BJ (cell line): ENCODE measurements around the gene GLYATL3. TPM values are rescaled to one million over a fixed set of nuclear protein-coding genes. Genes with fewer than 3 reads are reported as not detected.

ENCODE experiments used
- CTCF ChIA-PET: fragments of 350-600 bp; formaldehyde crosslinking; extraction: SDS; loops from one replicate; lab custom pipeline; 2021; ENCODE audit warnings: antibody characterized with exemption, inconsistent platforms; lab: Yijun Ruan, JAX
- POLR2A ChIA-PET: fragments of 300-600 bp; sonication (Branson Sonifier 250); formaldehyde crosslinking; extraction: SDS; loops from one replicate; lab custom pipeline; 2021; ENCODE audit warnings: antibody characterized with exemption; lab: Charles Lee
- DNase-seq: peaks from one replicate; pipeline ENCODE4 v3.0.0-alpha.2; 2011; ENCODE audit warnings: low read depth
- H3K27me3 ChIP-seq: 2 replicates; pipeline ENCODE4 v1.6.0; 2011; ENCODE audit warnings: low read length; ENCODE audit not compliant: control insufficient read depth, insufficient read depth
- H3K36me3 ChIP-seq: 2 replicates; pipeline ENCODE4 v1.5.1; 2011; ENCODE audit warnings: low read length; ENCODE audit not compliant: control insufficient read depth, insufficient read depth
- H3K4me3 ChIP-seq: 2 replicates; pipeline ENCODE4 v1.5.1; 2011; ENCODE audit warnings: low read depth, mild to moderate bottlenecking, control low read depth, low read length
- polyA minus RNA-seq: library from RNA; depleted of rRNA, polyadenylated mRNA; stranded (reverse); fragments of >200 nt; gene quantifications from 2 replicates; pipeline ENCODE4 v1.2.3, GENCODE V29; 2011; rRNA and poly(A)+ RNA removed
- polyA plus RNA-seq: library from polyadenylated mRNA; depleted of rRNA; stranded (reverse); fragments of >200 nt; gene quantifications from 2 replicates; pipeline ENCODE4 v1.2.3, GENCODE V29; 2011; rRNA removed
- TF ChIP-seq, protein P1 (sequence below): IDR thresholded peaks from 2 replicates; pipeline ENCODE4 v1.5.1; 2011; ENCODE audit warnings: low read depth, mild to moderate bottlenecking, control low read depth, inconsistent platforms, low read length, moderate library complexity; ENCODE audit not compliant: insufficient read depth

The GLYATL3 gene
- polyA plus RNA-seq (not detected in 2 replicates), polyA minus RNA-seq (not detected in 2 replicates)

DNA sequence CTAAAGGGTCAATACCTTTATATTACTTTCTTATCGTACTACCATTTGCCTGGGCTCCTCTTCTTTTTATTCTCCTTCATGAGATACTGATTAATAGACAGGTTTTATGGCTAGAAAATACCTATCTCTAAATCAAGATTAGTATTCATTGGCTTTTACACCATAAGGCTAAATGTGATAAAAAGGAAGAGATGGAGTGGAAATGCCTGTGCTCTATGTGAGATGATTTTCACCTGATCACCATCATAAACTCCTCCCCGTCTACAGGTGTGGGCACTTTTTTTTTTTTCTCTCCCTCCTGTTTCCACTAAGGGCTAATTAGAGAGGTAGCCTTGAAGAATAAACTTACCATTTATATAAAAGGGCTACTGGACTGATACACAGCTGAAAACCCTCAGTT lies at the start of gene GLYATL3:
Gene GLYATL3 (plus strand): TSS at position 301 of the 400 bp plus-strand sequence. CDS start 12,068 bp downstream, outside the sequence.
- no peaks in the 10 kb centered on the region for H3K27me3 ChIP-seq
- H3K4me3 ChIP-seq: no peak within 1 kb of the TSS
- no peaks in the 10 kb centered on the region for H3K36me3 ChIP-seq
- ChIA-PET CTCF (no interaction called here), POLR2A (no interaction called here)
- TF ChIP-seq, protein P1, sequence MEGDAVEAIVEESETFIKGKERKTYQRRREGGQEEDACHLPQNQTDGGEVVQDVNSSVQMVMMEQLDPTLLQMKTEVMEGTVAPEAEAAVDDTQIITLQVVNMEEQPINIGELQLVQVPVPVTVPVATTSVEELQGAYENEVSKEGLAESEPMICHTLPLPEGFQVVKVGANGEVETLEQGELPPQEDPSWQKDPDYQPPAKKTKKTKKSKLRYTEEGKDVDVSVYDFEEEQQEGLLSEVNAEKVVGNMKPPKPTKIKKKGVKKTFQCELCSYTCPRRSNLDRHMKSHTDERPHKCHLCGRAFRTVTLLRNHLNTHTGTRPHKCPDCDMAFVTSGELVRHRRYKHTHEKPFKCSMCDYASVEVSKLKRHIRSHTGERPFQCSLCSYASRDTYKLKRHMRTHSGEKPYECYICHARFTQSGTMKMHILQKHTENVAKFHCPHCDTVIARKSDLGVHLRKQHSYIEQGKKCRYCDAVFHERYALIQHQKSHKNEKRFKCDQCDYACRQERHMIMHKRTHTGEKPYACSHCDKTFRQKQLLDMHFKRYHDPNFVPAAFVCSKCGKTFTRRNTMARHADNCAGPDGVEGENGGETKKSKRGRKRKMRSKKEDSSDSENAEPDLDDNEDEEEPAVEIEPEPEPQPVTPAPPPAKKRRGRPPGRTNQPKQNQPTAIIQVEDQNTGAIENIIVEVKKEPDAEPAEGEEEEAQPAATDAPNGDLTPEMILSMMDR: no peak
- DNase-seq: no peak

DNA sequence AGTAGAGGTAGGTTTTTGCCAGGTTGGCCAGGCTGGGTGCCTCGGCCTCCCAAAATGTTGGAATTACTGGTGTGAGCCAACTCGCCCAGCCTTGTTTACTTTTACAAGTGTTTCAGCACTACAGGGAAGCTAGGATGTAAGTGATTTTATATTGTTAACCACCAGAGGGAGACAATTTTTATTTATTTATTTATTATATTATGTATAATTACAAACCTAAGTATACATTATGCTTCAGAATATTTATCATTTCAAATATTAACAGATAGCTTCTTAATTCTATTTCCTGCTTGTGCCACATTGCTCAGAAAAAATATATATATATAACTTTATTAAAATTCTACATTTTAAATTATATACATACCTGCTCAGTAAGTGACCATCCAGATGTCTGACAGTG lies 46.5 kb upstream of the GLYATL3 start:
- H3K27me3 ChIP-seq: no peaks in the 10 kb centered on the region
- no peak overlapping the region for H3K4me3 ChIP-seq
- ChIA-PET CTCF (no interaction called here), POLR2A (no interaction called here)
- H3K36me3 ChIP-seq: peaks cover 1% of the 10 kb centered on the region; the same call in 1 of the 2 replicates
- TF ChIP-seq, protein P1: peak; percentile 28; the same call in 1 of the 2 replicates
- DNase-seq: no peak

DNA sequence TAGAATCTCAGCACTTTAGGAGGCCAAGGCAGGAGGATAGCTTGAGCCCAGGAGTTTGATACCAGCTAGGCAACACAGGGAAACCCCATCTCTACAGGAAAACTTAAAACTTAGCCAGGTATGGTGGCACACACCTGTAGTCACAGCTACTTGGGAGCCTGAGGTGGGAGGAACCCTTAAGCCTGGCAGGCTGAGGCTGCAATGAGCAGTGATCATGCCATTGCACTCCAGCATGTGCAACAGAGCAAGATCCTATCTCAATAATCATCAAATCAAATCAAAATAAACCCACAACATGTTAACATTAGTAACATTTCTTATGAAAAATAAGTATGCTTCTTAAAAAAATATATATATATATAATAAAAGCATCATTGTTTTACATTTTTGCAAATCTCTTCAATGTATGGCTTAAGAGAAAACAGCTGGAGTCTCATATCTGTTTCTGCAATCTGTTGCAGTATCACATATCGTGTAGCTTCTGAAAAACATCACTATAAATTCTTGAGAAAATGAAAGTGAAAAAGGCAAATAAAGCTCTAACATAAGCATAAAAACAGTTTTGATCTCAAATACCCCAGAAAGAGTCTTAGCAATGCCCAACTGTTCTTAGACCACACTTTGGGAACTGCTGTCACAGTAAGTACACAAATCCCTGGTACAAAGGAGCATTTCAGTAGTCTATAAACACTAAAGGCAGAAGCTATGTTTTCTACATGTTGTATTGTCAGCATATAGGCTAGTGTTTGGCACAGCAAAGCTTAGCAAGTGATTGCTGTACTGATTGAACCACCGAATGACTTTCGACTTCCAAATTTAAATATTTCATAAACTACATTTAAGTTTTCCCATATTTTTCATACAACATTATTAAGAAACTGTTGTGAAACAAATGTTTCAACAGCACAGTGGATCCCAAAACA lies 44.7 kb upstream of the GLYATL3 start:
- TF ChIP-seq, protein P1: no peak
- CTCF ChIA-PET: no interaction called here
- POLR2A ChIA-PET: no interaction called here

DNA sequence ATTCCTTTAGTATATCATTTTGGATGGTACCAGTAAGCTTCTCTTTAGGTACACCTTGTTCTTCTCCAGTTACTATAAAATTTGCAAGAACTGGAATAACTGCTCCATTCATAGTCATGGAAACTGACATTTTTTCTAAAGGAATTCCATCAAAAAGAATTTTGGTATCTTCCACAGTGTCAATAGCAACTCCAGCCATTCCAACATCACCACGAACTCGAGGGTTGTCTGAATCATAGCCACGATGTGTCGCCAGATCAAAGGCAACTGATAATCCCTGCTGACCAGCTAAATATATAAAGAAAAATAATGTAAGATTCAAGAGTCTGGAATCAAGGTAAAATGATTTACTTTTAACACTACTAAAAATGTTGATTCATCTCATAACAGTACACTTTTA lies 42.0 kb upstream of the GLYATL3 start:
- Histone ChIP-seq H3K27me3 (no peaks in the 10 kb centered on the region), H3K36me3 (peaks cover 1% of the 10 kb centered on the region; the same call in 1 of the 2 replicates), H3K4me3 (no peak overlapping the region)
- ChIA-PET CTCF (interaction anchor here (0.6 kb wide), 1 partner anchor 11 kb away, joined by 3 read pairs; no protein-coding TSS in a partner anchor), POLR2A (no interaction called here)
- no peak for DNase-seq
- TF ChIP-seq, protein P1: no peak

More for the DNA sequence above, 44.7 kb upstream of the GLYATL3 start:
- no peak for DNase-seq
- no peaks in the 10 kb centered on the region for H3K27me3 ChIP-seq
- H3K36me3 ChIP-seq: peaks cover 1% of the 10 kb centered on the region; the same call in 1 of the 2 replicates
- no peak overlapping the region for H3K4me3 ChIP-seq

DNA sequence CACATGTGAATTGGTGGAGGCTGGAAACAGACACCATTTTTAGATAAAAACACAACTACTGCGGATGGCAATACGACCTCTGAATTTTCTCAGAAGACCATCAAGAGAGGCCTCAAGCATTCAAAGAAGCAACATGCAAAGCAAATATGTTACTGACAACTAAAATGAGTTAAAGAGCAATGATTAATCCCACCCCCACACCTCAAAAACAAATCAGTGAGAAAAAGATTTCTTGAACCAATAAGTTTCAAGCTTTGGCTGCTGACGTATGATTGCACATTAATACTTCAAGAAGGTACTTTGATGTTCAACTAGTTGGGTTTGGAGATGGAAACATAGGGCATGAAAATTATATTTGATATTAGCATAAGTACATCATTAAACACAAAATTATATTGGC lies 37.7 kb upstream of the GLYATL3 start:
- Histone ChIP-seq H3K36me3 (no peaks in the 10 kb centered on the region; the same call in 1 of the 2 replicates), H3K4me3 (peak overlapping the region; percentile 55), H3K27me3 (no peaks in the 10 kb centered on the region)
- ChIA-PET CTCF (no interaction called here), POLR2A (no interaction called here)
- TF ChIP-seq, protein P1: no peak
- DNase-seq: no peak
